DMS53 (cell line): ENCODE results near the gene GMDS.
A peak's percentile ranks its signal among the peaks of the same experiment; 100 is the strongest.

Experiments
- DNase-seq: peaks from one replicate; lab custom pipeline; 2025; lab: John Stamatoyannopoulos, UW

Gene GMDS

GRCh38 chr6:2245103-2245876, at the start of gene GMDS:
GMDS (minus strand) TSS chr6:2245605.
- peak; percentile 96 for DNase-seq

- no peak for DNase-seq
Observed at GRCh38 chr6:2285510-2285909, 40.1 kb upstream of the GMDS start.

GRCh38 chr6:2275892-2276242, 30.5 kb upstream of the GMDS start:
- DNase-seq, result no peak

- DNase-seq, result no peak
Observed at GRCh38 chr6:2274981-2275891, 29.8 kb upstream of the GMDS start.

GRCh38 chr6:2272696-2273095, 27.3 kb upstream of the GMDS start:
- DNase-seq, result no peak

- no peak for DNase-seq
Observed at GRCh38 chr6:2270054-2270453, 24.6 kb upstream of the GMDS start.

- DNase-seq, result no peak
Observed at GRCh38 chr6:2266841-2267240, 21.4 kb upstream of the GMDS start.

- DNase-seq, result no peak
Observed at GRCh38 chr6:2266031-2266795, 20.8 kb upstream of the GMDS start.

- no peak for DNase-seq
Observed at GRCh38 chr6:2264932-2265331, 19.5 kb upstream of the GMDS start.

- no peak for DNase-seq
Observed at GRCh38 chr6:2263896-2264295, 18.5 kb upstream of the GMDS start.

- DNase-seq, result no peak
Observed at GRCh38 chr6:2259574-2259973, 14.2 kb upstream of the GMDS start.

GRCh38 chr6:2259002-2259494, 13.6 kb upstream of the GMDS start:
- DNase-seq, result peak; percentile 16

- DNase-seq, result no peak
Observed at GRCh38 chr6:2258112-2258511, 12.7 kb upstream of the GMDS start.

GRCh38 chr6:2257363-2257762, 12.0 kb upstream of the GMDS start:
- DNase-seq, result no peak

- DNase-seq, result no peak
Observed at GRCh38 chr6:2254747-2255146, 9.3 kb upstream of the GMDS start.

GRCh38 chr6:2249126-2249525, 3.7 kb upstream of the GMDS start:
- DNase-seq, result no peak

GRCh38 chr6:2247664-2248063, 2.3 kb upstream of the GMDS start:
- no peak for DNase-seq

GRCh38 chr6:2245877-2246863, 765 bp upstream of the GMDS start:
- peak; percentile 98 for DNase-seq

- DNase-seq, result peak; percentile 77
Observed at GRCh38 chr6:2244261-2245102, 923 bp downstream of the GMDS start.

GRCh38 chr6:2242311-2242710, 3.1 kb downstream of the GMDS start:
- DNase-seq, result no peak
